A673 (cell line): Measurements from ENCODE around the gene NUP88.

Experiments used
- CTCF ChIP-seq: fragments of 300-800, 200-600 bp; sonication (generic); conservative IDR thresholded peaks from 2 replicates; pipeline ENCODE4 v1.5.1; 2017; ENCODE audit warnings: low read depth, mild to moderate bottlenecking, antibody characterized with exemption, low read length, moderate library complexity, mixed read lengths
- EZH2 ChIP-seq: fragments of 200-600 bp; sonication (generic); IDR thresholded peaks from 2 replicates; pipeline ENCODE4 v1.6.1; 2017; ENCODE audit warnings: borderline replicate concordance, low read depth, mild to moderate bottlenecking, mixed read lengths, antibody characterized with exemption, low read length; ENCODE audit not compliant: poor library complexity, severe bottlenecking

GRCh38 chr17:5419356-5419958 is at the start of gene NUP88:
- TF ChIP-seq CTCF (no peak), EZH2 (no peak)
